GM12878 (cell line): Measurements from ENCODE around the gene METTL16. TPM values are rescaled to one million over a fixed set of nuclear protein-coding genes. Genes with fewer than 3 reads are reported as not detected.

ENCODE experiments used
- BACH1 ChIP-seq: fragments of 450-650 bp; IDR thresholded peaks from 2 replicates; pipeline ENCODE4 v1.6.1; 2017; ENCODE audit warnings: mild to moderate bottlenecking, borderline replicate concordance
- CHD4 ChIP-seq: fragments of 200-600 bp; sonication (generic); IDR thresholded peaks from 2 replicates; pipeline ENCODE4 v1.6.1; 2016; ENCODE audit warnings: mild to moderate bottlenecking
- CREB1 ChIP-seq: IDR thresholded peaks from 2 replicates; pipeline ENCODE4 v1.6.1; 2012; ENCODE audit warnings: low read depth, mild to moderate bottlenecking, inconsistent platforms
- FOS ChIP-seq: IDR thresholded peaks from 3 replicates; pipeline ENCODE4 v1.6.1; 2011; ENCODE audit warnings: borderline replicate concordance; ENCODE audit not compliant: insufficient read length; ENCODE audit errors: extremely low read depth
- HDAC2 ChIP-seq: fragments of 200-600 bp; sonication (generic); IDR thresholded peaks from 2 replicates; pipeline ENCODE4 v1.6.1; 2017
- IKZF2 ChIP-seq, 2 experiments: fragments of 450-650 bp; IDR thresholded peaks; 2 replicates each; pipeline ENCODE4 v1.6.1; 2017; ENCODE audit warnings: mild to moderate bottlenecking in 2 of 2, moderate library complexity in 2 of 2
- IRF5 ChIP-seq: fragments of 450-650 bp; IDR thresholded peaks from 2 replicates; pipeline ENCODE4 v1.6.1; 2017; ENCODE audit warnings: borderline replicate concordance
- MTA2 ChIP-seq: fragments of 450-650 bp; IDR thresholded peaks from 2 replicates; pipeline ENCODE4 v1.6.1; 2016; ENCODE audit warnings: low read depth, mild to moderate bottlenecking, moderate library complexity
- MYC ChIP-seq: IDR thresholded peaks from 2 replicates; pipeline ENCODE4 v1.6.1; 2011; ENCODE audit warnings: mild to moderate bottlenecking, low read length, moderate library complexity, inconsistent platforms; ENCODE audit not compliant: insufficient read depth, insufficient replicate concordance, insufficient read length, severe bottlenecking
- NFXL1 ChIP-seq: fragments of 450-650 bp; IDR thresholded peaks from 2 replicates; pipeline ENCODE4 v1.6.1; 2017; ENCODE audit warnings: antibody characterized with exemption, mild to moderate bottlenecking, borderline replicate concordance
- NR2C2 ChIP-seq: IDR thresholded peaks from 2 replicates; pipeline ENCODE4 v1.6.1; 2011; ENCODE audit warnings: borderline replicate concordance, low read depth; ENCODE audit not compliant: control insufficient read depth, insufficient read length
- RAD21 ChIP-seq: IDR thresholded peaks from 2 replicates; pipeline ENCODE4 v1.6.1; 2011; ENCODE audit warnings: mild to moderate bottlenecking, low read depth, low read length, moderate library complexity; ENCODE audit not compliant: insufficient read depth
- RELB ChIP-seq: fragments of 450-650 bp; IDR thresholded peaks from 2 replicates; pipeline ENCODE4 v1.6.1; 2017; ENCODE audit warnings: low read depth, mild to moderate bottlenecking, moderate library complexity
- RFX5 ChIP-seq: IDR thresholded peaks from 2 replicates; pipeline ENCODE4 v1.6.1; 2011; ENCODE audit warnings: low read depth, low read length, improper control_type of control experiment
- SMARCA5 ChIP-seq: fragments of 450-650 bp; IDR thresholded peaks from 2 replicates; pipeline ENCODE4 v1.6.1; 2017; ENCODE audit warnings: mild to moderate bottlenecking
- SUZ12 ChIP-seq: fragments of 200-600 bp; sonication (generic); IDR thresholded peaks from one replicate; pipeline ENCODE4 v1.6.1; 2018; ENCODE audit warnings: antibody characterized with exemption, mild to moderate bottlenecking; ENCODE audit not compliant: unreplicated experiment
- USF1 ChIP-seq: IDR thresholded peaks from 2 replicates; pipeline ENCODE4 v1.6.1; 2011; ENCODE audit warnings: borderline replicate concordance, low read depth, mild to moderate bottlenecking, moderate library complexity, mixed read lengths, low read length; ENCODE audit not compliant: insufficient read depth; ENCODE audit errors: extremely low read length
- YBX1 ChIP-seq: fragments of 450-650 bp; IDR thresholded peaks from 2 replicates; pipeline ENCODE4 v1.6.1; 2016; ENCODE audit warnings: antibody characterized with exemption
- ZNF274 ChIP-seq: IDR thresholded peaks from one replicate; pipeline ENCODE4 v1.8.0; 2011; ENCODE audit not compliant: insufficient read length, insufficient read depth
- polyA plus RNA-seq, 11 experiments: library from polyadenylated mRNA; depleted of rRNA in 4 of 11; unstranded in 6 of 11; stranded (reverse) in 5 of 11; fragments of >200 nt; fragmentation: Nextera tagmentation in 4 of 11; fragmentation: Illumina TruSeq in 1 of 11; extraction: Ambion mirVana in 4 of 11; extraction: Trizol in 1 of 11; gene quantifications; 1 replicate in 1 of 11; 2 replicates in 10 of 11; pipeline versions ENCODE4 v1.2.1 to v1.2.3, GENCODE V29; 2011 to 2016; ENCODE audit warnings: inconsistent platforms in 2 of 11, missing spikeins in 2 of 11, low read depth in 1 of 11
- total RNA-seq, 4 experiments: library from RNA; depleted of rRNA in 3 of 4; stranded (reverse); fragments of >200 nt in 3 of 4; fragmentation: Illumina TruSeq in 1 of 4; extraction: Trizol in 1 of 4; gene quantifications; 2 replicates each; pipeline versions ENCODE4 v1.2.1 to v1.2.3, GENCODE V29; 2013 to 2021
- TF ChIP-seq, protein P1 (sequence below): IDR thresholded peaks from 2 replicates; pipeline ENCODE4 v1.6.1; 2012; ENCODE audit warnings: low read depth, low read length, improper control_type of control experiment

The METTL16 gene
- total and polyA plus RNA-seq, 10 of the 15 experiments (the other 5 are each of a cell fraction or from before 2014, with no cell fraction given): 15.6 to 34.3 (median 23.7) TPM

- TF ChIP-seq, protein P1, sequence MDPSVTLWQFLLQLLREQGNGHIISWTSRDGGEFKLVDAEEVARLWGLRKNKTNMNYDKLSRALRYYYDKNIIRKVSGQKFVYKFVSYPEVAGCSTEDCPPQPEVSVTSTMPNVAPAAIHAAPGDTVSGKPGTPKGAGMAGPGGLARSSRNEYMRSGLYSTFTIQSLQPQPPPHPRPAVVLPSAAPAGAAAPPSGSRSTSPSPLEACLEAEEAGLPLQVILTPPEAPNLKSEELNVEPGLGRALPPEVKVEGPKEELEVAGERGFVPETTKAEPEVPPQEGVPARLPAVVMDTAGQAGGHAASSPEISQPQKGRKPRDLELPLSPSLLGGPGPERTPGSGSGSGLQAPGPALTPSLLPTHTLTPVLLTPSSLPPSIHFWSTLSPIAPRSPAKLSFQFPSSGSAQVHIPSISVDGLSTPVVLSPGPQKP: no peak
- TF ChIP-seq USF1 (no peak), NFXL1 (no peak), IRF5 (peak; percentile 69; the same call in 1 of the 2 replicates), MYC (no peak), IKZF2 (IDR thresholded peaks at IDR 0.05) (no peak; a peak in 1 of 4 replicates), BACH1 (no peak), NR2C2 (no peak), SMARCA5 (no peak), HDAC2 (peak; percentile 85; the same call in 1 of the 2 replicates), CHD4 (no peak), SUZ12 (no peak), RELB (peak; percentile 91), FOS (no peak), YBX1 (no peak), RFX5 (no peak), RAD21 (no peak), CREB1 (peak; percentile 55; the same call in 1 of the 2 replicates), MTA2 (no peak), ZNF274 (no peak)
Observed at GRCh38 chr17:2511462-2512369, at the start of gene METTL16 (continued).
